SK-N-SH (cell line): ENCODE measurements around the gene CRLF1.

Source experiments
- CHD2 ChIP-seq: fragments of 150-350 bp; IDR thresholded peaks from 2 replicates; pipeline ENCODE4 v1.6.1; 2018; ENCODE audit warnings: low read length; ENCODE audit not compliant: partially characterized antibody
- EZH2phosphoT487 ChIP-seq: fragments of 200-600 bp; sonication (generic); IDR thresholded peaks from 2 replicates; pipeline ENCODE4 v1.6.1; 2017; ENCODE audit warnings: low read depth, mixed run types, mild to moderate bottlenecking, antibody characterized with exemption, moderate library complexity, borderline replicate concordance
- RXRA ChIP-seq: IDR thresholded peaks from 2 replicates; pipeline ENCODE4 v1.4.0; 2012; ENCODE audit warnings: low read depth, mild to moderate bottlenecking, borderline replicate concordance
- SIN3A ChIP-seq: IDR thresholded peaks from 2 replicates; pipeline ENCODE4 v1.6.1; 2012; ENCODE audit warnings: low read depth, mild to moderate bottlenecking, low read length, moderate library complexity, borderline replicate concordance
- TF ChIP-seq, protein P1 (sequence below): fragments of 200-600 bp; sonication (generic); IDR thresholded peaks from 2 replicates; pipeline ENCODE4 v1.6.1; 2017; ENCODE audit warnings: antibody characterized with exemption, mild to moderate bottlenecking, moderate library complexity

DNA sequence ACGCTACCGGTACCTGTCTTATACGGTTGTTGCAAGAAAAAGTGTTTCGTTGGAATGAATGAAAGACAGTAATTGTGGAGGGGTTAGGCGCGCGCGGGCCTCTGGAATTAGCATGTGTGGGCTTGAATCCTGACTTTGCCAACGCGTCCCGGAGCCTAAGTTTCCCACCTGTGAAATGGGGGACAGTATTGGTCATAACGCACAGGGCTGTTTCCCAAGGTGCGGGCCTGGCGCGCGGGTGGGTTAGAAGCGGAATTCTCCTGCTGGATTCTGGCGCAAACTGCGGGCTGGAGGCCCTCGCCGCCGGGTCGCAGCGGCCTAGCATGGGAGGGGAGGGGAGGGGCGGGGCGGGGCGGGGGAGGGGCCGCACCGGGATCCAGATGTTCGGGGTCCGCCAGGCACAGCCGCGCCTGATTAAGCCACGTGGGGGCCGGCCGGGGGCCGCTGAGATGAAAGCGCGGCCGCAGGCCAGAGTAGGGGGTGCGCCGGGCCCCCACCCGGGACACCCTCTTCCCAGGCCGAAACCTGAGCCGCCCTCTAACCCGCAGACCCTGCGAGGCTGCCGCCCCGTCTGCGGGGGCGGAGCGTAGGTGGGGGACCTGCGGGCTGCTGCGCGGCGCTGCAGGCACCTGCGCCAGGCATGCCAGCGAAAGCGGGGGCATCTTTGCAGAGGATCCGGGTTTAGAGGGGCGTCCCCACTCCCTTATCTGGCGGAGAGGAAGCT is 4.9 kb upstream of the CRLF1 start:
- TF ChIP-seq, protein P1, sequence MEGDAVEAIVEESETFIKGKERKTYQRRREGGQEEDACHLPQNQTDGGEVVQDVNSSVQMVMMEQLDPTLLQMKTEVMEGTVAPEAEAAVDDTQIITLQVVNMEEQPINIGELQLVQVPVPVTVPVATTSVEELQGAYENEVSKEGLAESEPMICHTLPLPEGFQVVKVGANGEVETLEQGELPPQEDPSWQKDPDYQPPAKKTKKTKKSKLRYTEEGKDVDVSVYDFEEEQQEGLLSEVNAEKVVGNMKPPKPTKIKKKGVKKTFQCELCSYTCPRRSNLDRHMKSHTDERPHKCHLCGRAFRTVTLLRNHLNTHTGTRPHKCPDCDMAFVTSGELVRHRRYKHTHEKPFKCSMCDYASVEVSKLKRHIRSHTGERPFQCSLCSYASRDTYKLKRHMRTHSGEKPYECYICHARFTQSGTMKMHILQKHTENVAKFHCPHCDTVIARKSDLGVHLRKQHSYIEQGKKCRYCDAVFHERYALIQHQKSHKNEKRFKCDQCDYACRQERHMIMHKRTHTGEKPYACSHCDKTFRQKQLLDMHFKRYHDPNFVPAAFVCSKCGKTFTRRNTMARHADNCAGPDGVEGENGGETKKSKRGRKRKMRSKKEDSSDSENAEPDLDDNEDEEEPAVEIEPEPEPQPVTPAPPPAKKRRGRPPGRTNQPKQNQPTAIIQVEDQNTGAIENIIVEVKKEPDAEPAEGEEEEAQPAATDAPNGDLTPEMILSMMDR, result no peak
- TF ChIP-seq RXRA, result no peak
- no peak for TF ChIP-seq SIN3A
- no peak; the same call in 1 of the 2 replicates for TF ChIP-seq EZH2phosphoT487
- no peak for TF ChIP-seq CHD2
